Esophagus squamous epithelium (tissue), 5 donors: ENCODE measurements around the gene SLC4A4. TPM values are rescaled to one million over a fixed set of nuclear protein-coding genes. Genes with fewer than 3 reads are reported as not detected.

ENCODE experiments used
- DNase-seq: peaks from one replicate; lab custom pipeline; 2025; lab: John Stamatoyannopoulos, UW
- H3K27ac ChIP-seq, 4 donors: fragments of 200-600 bp; sonication (generic); one replicate each; pipeline ENCODE4 v1.5.1; 2016 to 2019; ENCODE audit warnings: mild to moderate bottlenecking in 1 of 4
- H3K27me3 ChIP-seq, 4 donors: fragments of 200-600 bp; sonication (generic); 1 replicate in 3 of 4; 2 replicates in 1 of 4; pipeline versions ENCODE4 v1.5.1 to v1.6.0; 2017 to 2021; ENCODE audit warnings: antibody characterized with exemption in 1 of 4
- H3K36me3 ChIP-seq, 3 donors: fragments of 200-600 bp; sonication (generic); one replicate each; pipeline ENCODE4 v1.5.1; 2016 to 2019
- H3K4me1 ChIP-seq, 3 donors: fragments of 200-600 bp; sonication (generic); one replicate each; pipeline ENCODE4 v1.5.1; 2017 to 2019
- H3K4me3 ChIP-seq, 4 donors: fragments of 200-600 bp; sonication (generic); 1 replicate in 3 of 4; 2 replicates in 1 of 4; pipeline ENCODE4 v1.5.1; 2016 to 2019; ENCODE audit warnings: mild to moderate bottlenecking in 2 of 4, moderate library complexity in 1 of 4
- H3K9me3 ChIP-seq, 3 donors: fragments of 200-600 bp; sonication (generic); one replicate each; pipeline ENCODE4 v1.5.1; 2016 to 2019
- CTCF ChIP-seq, 6 experiments: fragments of 450-650 bp in 4 of 6; fragments of 200-600 bp in 2 of 6; sonication (generic) in 2 of 6; IDR thresholded peaks; one replicate each; pipeline ENCODE4 v1.5.1; 2016 to 2019; ENCODE audit warnings: antibody characterized with exemption in 6 of 6, mild to moderate bottlenecking in 4 of 6, moderate library complexity in 4 of 6
- POLR2A ChIP-seq, 4 donors: fragments of 450-650 bp; IDR thresholded peaks; one replicate each; pipeline ENCODE4 v1.6.1; 2017; ENCODE audit warnings: antibody characterized with exemption in 4 of 4, mild to moderate bottlenecking in 4 of 4, moderate library complexity in 3 of 4
- whole genome bisulfite sequencing, 2 donors: methylation state at CpG; one replicate each; pipeline ENCODE4 v1.1.5; 2018; 5-methylcytosine and 5-hydroxymethylcytosine counted together
- intact Hi-C: fragments of 100-400 bp; cut with DNase I; formaldehyde crosslinking; loops from one replicate; pipeline ENCODE4 v1.15.0; 2022
- total RNA-seq, 4 donors: library from RNA; depleted of rRNA; stranded (reverse); fragments of >200 nt; gene quantifications; one replicate each; pipeline ENCODE4 v1.1.0, GENCODE V29; 2016
- donor health status: DM: yes; HTN: yes; CAD: no.

SLC4A4 gene
- total RNA-seq, 4 donors from 2014 or later = 0.48 to 2.1 (median 1.1) TPM

DNA sequence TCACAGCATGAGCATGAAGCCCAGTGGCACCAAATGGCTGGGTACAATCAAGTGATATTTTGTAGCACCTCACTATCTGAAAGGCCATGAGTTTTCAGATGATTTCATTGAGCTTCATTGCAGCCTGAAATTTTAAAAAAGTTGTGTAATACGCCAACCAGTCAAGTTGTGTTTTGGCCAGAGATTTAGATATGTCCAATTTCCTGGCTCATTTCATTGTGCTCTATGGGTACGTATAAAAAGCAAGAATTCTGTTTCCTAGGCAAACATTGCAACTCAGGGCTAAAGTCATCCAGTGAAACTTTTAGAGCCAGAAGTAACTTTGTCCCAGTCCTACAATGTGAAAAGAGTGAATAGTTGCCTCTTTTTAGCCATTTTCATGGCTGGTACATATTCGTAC lies 232.5 kb downstream of the SLC4A4 start:
- no peaks in the 10 kb centered on the region for H3K9me3 ChIP-seq
- no peak for DNase-seq
- no peak overlapping the region for H3K27ac ChIP-seq
- H3K27me3 ChIP-seq = no peaks in the 10 kb centered on the region
- no peaks in the 10 kb centered on the region for H3K36me3 ChIP-seq
- TF ChIP-seq POLR2A (IDR thresholded peaks at IDR 0.05) = no peak
- TF ChIP-seq CTCF (IDR thresholded peaks at IDR 0.05) = no peak
- H3K4me1 ChIP-seq = no peaks in the 10 kb centered on the region
- no peak overlapping the region for H3K4me3 ChIP-seq
- intact Hi-C loops = no loop called here
- 79 to 86% methylated on average over 3 of the region's 3 CpGs for WGBS, 2 donors

DNA sequence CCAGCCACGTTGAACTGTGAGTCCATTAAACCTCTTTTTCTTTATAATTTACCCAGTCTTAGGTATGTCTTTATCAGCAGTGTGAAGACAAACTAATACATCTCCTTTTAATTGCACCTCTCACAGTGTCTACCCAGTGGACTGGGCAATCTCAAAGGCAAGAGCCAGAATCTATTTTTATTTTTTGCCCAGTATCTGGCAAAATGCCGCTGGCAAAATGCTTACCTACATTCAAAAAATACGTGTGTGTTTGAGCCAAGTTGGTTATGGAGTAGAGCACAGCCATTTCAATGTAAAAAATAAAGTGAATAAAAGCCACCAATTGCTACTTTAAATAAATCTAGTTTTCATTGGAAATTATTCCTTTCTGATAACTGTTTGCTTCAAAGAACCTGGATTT lies 245.2 kb downstream of the SLC4A4 start:
- no peaks in the 10 kb centered on the region for H3K36me3 ChIP-seq
- H3K4me3 ChIP-seq = no peak overlapping the region
- no peak for DNase-seq
- no peak overlapping the region for H3K27ac ChIP-seq
- no peaks in the 10 kb centered on the region for H3K27me3 ChIP-seq
- no peak for TF ChIP-seq POLR2A (IDR thresholded peaks at IDR 0.05)
- TF ChIP-seq CTCF (IDR thresholded peaks at IDR 0.05) = no peak
- no peaks in the 10 kb centered on the region for H3K9me3 ChIP-seq
- intact Hi-C loops = no loop called here
- WGBS, 2 donors = 58 to 60% methylated on average over 3 of the region's 3 CpGs
- H3K4me1 ChIP-seq = no peaks in the 10 kb centered on the region

DNA sequence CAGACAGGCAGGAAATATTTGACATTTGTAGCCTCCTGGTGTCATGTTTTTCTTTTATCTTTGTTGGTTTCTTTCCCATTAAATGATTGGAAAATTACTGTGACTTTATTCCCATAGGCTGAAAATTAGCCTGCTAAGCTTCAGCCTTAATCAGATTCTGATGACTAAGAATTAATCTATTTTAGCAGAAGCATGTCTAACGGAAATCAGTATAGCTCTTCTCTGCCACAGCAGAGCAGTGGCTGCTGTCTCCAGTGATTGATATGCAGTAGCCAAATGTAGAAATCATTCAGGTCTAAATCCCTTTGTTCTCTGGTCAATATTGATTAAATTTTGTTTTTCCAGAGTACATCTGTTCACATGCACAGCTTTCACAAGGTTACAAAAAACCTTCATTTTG lies 245.8 kb downstream of the SLC4A4 start:
- TF ChIP-seq CTCF (IDR thresholded peaks at IDR 0.05) = no peak
- no peak for TF ChIP-seq POLR2A (IDR thresholded peaks at IDR 0.05)
- DNase-seq = no peak
- intact Hi-C loops = no loop called here
- no peaks in the 10 kb centered on the region for H3K9me3 ChIP-seq
- no peak overlapping the region for H3K4me3 ChIP-seq
- WGBS, 2 donors = 17 to 30% methylated on average over 1 of the region's 1 CpG
- H3K27me3 ChIP-seq = no peaks in the 10 kb centered on the region
- no peak overlapping the region for H3K27ac ChIP-seq
- no peaks in the 10 kb centered on the region for H3K4me1 ChIP-seq
- H3K36me3 ChIP-seq = no peaks in the 10 kb centered on the region

DNA sequence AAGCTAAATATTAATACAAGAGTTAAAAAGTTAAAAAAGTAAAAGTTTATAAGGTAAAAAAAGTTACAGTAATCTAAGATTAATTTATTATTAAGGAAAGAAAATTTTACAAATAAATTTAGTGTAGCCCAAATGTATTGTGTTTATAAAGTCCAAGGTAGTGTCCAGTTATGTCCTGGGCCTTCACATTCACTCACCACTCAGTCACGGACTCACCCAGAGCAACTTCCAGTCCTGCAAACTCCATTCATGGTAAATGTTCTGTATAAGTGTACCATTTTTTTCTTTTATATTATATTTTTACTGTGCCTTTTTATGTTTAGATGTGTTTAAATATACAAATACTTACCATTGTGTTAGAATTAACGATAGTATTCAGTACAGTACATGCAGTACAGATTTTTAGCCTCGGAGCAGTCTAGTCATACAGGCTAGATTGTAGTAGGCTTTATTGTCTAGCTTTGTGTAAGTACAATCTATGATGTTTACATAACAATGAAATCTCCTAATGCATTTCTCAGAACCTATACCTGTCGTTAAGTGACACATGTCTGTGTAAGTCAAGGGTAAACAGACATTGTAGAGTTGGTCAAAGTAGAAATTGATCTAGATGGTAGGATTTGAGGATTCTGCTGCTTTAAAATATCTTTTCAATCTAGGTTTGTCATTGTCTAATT lies 247.4 kb downstream of the SLC4A4 start:
- no peaks in the 10 kb centered on the region for H3K9me3 ChIP-seq
- no peak overlapping the region for H3K27ac ChIP-seq
- no peak for DNase-seq
- intact Hi-C loops = no loop called here
- TF ChIP-seq POLR2A (IDR thresholded peaks at IDR 0.05) (no peak), CTCF (IDR thresholded peaks at IDR 0.05) (no peak)
- no peaks in the 10 kb centered on the region for H3K36me3 ChIP-seq
- 42 to 47% methylated on average over 4 of the region's 4 CpGs for whole genome bisulfite sequencing, 2 donors
- no peaks in the 10 kb centered on the region for H3K4me1 ChIP-seq
- no peaks in the 10 kb centered on the region for H3K27me3 ChIP-seq
- no peak overlapping the region for H3K4me3 ChIP-seq

DNA sequence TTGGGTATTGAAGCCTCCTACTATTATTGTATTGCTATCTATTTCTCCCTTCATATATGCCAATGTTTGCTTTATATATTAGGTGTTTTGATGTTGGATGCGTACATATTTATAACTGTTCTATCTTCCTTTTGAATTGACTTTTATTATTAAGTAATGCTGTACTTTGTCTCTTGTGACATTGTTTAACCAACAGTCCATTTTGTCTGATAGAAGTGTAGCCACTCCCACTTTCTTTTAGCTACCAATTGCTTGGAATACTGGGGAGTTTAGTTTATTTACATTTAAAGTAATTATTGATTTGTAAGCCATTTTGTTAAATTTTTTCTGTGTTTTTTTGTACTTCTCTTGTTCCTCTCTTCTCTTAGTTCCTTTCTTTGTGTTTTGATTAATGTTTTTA lies 249.2 kb downstream of the SLC4A4 start:
- H3K36me3 ChIP-seq = no peaks in the 10 kb centered on the region
- H3K27ac ChIP-seq = no peak overlapping the region
- H3K27me3 ChIP-seq = no peaks in the 10 kb centered on the region
- no peak overlapping the region for H3K4me3 ChIP-seq
- no peaks in the 10 kb centered on the region for H3K4me1 ChIP-seq
- intact Hi-C loops = no loop called here
- no peaks in the 10 kb centered on the region for H3K9me3 ChIP-seq
- WGBS, 2 donors = 93 to 97% methylated on average over 1 of the region's 1 CpG
- no peak for DNase-seq
- TF ChIP-seq POLR2A (IDR thresholded peaks at IDR 0.05) (no peak), CTCF (IDR thresholded peaks at IDR 0.05) (no peak)
